Right cardiac atrium (tissue), 5 donors: ENCODE results near the gene ETHE1. TPM values are rescaled to one million over a fixed set of nuclear protein-coding genes. Genes with fewer than 3 reads are reported as not detected.

Experiments used
- ATAC-seq, 2 donors: fragments of 200-7000 bp; cut with Tn5 transposase; one replicate each; pipeline versions ENCODE4 v1.8.0 to v1.9.1; 2020; ENCODE audit warnings: moderate library complexity in 2 of 2, mild to moderate bottlenecking in 1 of 2
- DNase-seq, 3 donors: peaks; one replicate each; pipeline ENCODE4 v3.0.0-alpha.2; 2020
- H3K27ac ChIP-seq: one replicate; pipeline ENCODE4 v1.5.1; 2013; ENCODE audit warnings: mild to moderate bottlenecking, low read length, control low read depth, moderate library complexity
- H3K27me3 ChIP-seq: one replicate; pipeline ENCODE4 v1.6.1; 2013; ENCODE audit not compliant: control insufficient read depth, insufficient read depth
- H3K4me1 ChIP-seq: one replicate; pipeline ENCODE4 v1.6.1; 2013; ENCODE audit warnings: low read length; ENCODE audit not compliant: control insufficient read depth, insufficient read depth
- H3K4me3 ChIP-seq: one replicate; pipeline ENCODE4 v1.5.1; 2013; ENCODE audit warnings: low read length, control low read depth
- H3K9me3 ChIP-seq: one replicate; pipeline ENCODE4 v1.6.1; 2013; ENCODE audit warnings: low read length; ENCODE audit not compliant: control insufficient read depth
- WGBS: extraction: QIAGEN DNeasy Blood & Tissue Kit; methylation state at CpG from one replicate; pipeline ENCODE4 v1.1.7; 2013; 5-methylcytosine and 5-hydroxymethylcytosine counted together
- intact Hi-C, 4 donors: fragments of 100-400 bp; cut with DNase I; formaldehyde crosslinking; loops; one replicate each; pipeline versions ENCODE4 v1.11.0 to v1.14.0; 2022 to 2023
- long read RNA-seq, 4 donors: library from polyadenylated mRNA; unstranded; transcript quantifications; one replicate each; pipeline ENCODE4 v2.0.0, GENCODE V29; 2020 to 2021
- polyA plus RNA-seq: library from polyadenylated mRNA; stranded (reverse); fragments of 200-250 nt; gene quantifications from one replicate; pipeline ENCODE4 v1.2.3, GENCODE V29; 2013
- total RNA-seq, 4 donors: library from RNA; stranded (reverse); fragmentation: NEBNext Ultra II Directional; extraction: Animal tissue kit (Norgen Biotek cat#: 25700); gene quantifications; one replicate each; pipeline ENCODE4 v1.2.1, GENCODE V29; 2021
- donor health status: healthy with polysubstance abuse.
- donor health status: DM: no; HTN: yes; CAD: no.
- donor health status: DM: no; HTN: no; CAD: no.
- donor health status: DM: no; HTN: yes; CAD: no; lungs with severe emphysema.
- donor health status: DM: yes; HTN: yes; CAD: no.

The ETHE1 gene, protein sequence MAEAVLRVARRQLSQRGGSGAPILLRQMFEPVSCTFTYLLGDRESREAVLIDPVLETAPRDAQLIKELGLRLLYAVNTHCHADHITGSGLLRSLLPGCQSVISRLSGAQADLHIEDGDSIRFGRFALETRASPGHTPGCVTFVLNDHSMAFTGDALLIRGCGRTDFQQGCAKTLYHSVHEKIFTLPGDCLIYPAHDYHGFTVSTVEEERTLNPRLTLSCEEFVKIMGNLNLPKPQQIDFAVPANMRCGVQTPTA
- total RNA-seq (10 to 100 TPM; 12.6 to 18.2 (median 14.9) TPM), polyA plus RNA-seq (14.1 TPM)
- long read RNA-seq, donor 1, transcript ETHE1-201 (7 exons, 963 nt), result major isoform, 11 of 14 reads
- long read RNA-seq, donor 1, partial matches to known transcripts, result 0 of 14 reads
- long read RNA-seq, donor 1, other reads (novel, unspliced or antisense), result 2 of 14 reads
- long read RNA-seq, donor 2, transcript ETHE1-201 (7 exons, 963 nt), result major isoform, 6 of 6 reads
- long read RNA-seq, donor 2, partial matches to known transcripts, result 0 of 6 reads
- long read RNA-seq, donor 2, other reads (novel, unspliced or antisense), result 0 of 6 reads
- long read RNA-seq, donor 3, transcript ETHE1-201 (7 exons, 963 nt), result major isoform, 7 of 11 reads
- long read RNA-seq, donor 3, partial matches to known transcripts, result 0 of 11 reads
- long read RNA-seq, donor 3, other reads (novel, unspliced or antisense), result 3 of 11 reads
- long read RNA-seq, donor 4, transcript ETHE1-201 (7 exons, 963 nt), result major isoform, 7 of 8 reads
- long read RNA-seq, donor 4, partial matches to known transcripts, result 0 of 8 reads
- long read RNA-seq, donor 4, other reads (novel, unspliced or antisense), result 1 of 8 reads

DNA sequence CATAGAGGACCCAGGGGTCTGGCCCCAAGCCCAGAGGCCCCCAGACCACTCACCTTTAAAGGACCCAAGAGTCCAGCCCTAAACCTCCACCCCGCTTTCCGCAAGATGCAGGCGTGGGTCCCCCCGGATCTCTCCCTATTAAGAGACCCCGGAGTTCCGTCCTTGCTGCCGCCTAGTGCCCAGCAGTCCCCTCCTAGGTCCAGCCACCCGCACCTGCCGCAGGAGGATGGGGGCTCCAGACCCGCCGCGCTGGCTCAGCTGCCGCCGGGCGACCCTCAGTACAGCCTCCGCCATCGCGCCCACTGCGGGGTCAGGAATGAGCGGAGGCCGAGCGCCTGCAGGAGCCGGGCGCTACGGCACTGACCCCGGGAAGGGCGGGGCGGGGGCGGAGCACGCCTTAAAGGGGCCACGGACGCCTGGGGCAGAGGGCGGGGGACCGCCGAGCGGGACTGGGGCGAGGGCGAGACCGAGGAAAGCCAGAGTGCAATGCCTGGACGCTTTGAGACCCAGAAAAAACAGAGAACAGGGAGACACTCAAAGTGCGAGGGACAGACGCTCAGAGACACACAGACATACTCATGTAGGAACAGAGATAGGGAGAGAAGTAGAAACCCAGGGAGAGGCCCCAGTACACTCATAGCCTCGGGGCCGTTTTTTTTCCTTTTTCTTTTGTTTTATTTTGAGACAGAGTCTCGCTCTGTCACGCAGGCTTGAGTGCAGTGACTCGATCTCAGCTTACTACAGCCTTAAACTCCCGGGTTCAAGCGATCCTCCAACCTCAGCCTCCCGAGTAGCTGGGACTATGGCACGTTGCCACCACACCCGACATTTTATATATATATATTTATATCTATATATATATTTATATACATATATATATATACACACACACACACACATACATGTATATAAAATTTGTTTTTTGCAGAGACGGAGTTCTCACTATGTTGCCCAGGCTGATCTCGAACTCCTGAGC, at the start of gene ETHE1:
TSS of gene ETHE1 (minus strand) at position 318 of the 976 bp plus-strand sequence. CDS start at position 294, 24 bp downstream.
- DNase-seq (peak; percentile 83 to 95 (median 95)), ATAC-seq (peak; percentile 95 to 96)
- Histone ChIP-seq H3K9me3 (no peaks in the 10 kb centered on the region), H3K4me3 (peak within 1 kb of the TSS; percentile 99), H3K27ac (peak within 1 kb of the TSS; percentile 91), H3K4me1 (no peaks in the 10 kb centered on the region), H3K27me3 (no peaks in the 10 kb centered on the region)
- intact Hi-C loops, result no loop called here
- 4% methylated on average over 54 of the region's 54 CpGs for WGBS

- Histone ChIP-seq H3K4me1 (peaks cover 4% of the 10 kb centered on the region), H3K9me3 (no peaks in the 10 kb centered on the region), H3K4me3 (peak overlapping the region; percentile 8), H3K27me3 (no peaks in the 10 kb centered on the region), H3K27ac (no peak overlapping the region)
- DNase-seq, result peak in 2 of 3 donors; percentile 61 to 67
- intact Hi-C loops, result loop anchor here in 1 of 4 donors (2.0 kb wide), 1 partner anchor 21 kb away; the partner anchor contains the start of genes IRGQ and ZNF576
- WGBS, result 65% methylated on average over 37 of the region's 37 CpGs
- peak in 1 of 2 donors; percentile 1 for ATAC-seq
Observed at GRCh38 chr19:43575955-43576878, 49.2 kb upstream of the ETHE1 start.

GRCh38 chr19:43575156-43575950, 48.4 kb upstream of the ETHE1 start, which contains the start of the genes PINLYP and XRCC1:
PINLYP (plus strand) TSS chr19:43575801; CDS start chr19:43577192, 1,391 bp downstream.
XRCC1 (minus strand) TSS chr19:43575527; CDS start chr19:43575458, 69 bp downstream.
- intact Hi-C loops, result loop anchor here in 1 of 4 donors (2.0 kb wide), 1 partner anchor 21 kb away; the partner anchor contains the start of genes IRGQ and ZNF576
- Histone ChIP-seq H3K27me3 (no peaks in the 10 kb centered on the region), H3K27ac (peak within 1 kb of the TSS; percentile 59), H3K4me1 (peaks cover 1% of the 10 kb centered on the region), H3K9me3 (no peaks in the 10 kb centered on the region), H3K4me3 (peak within 1 kb of the TSS; percentile 78)
- WGBS, result under 1% methylated on average over 51 of the region's 51 CpGs
- DNase-seq, result peak; percentile 99
- peak; percentile 99 for ATAC-seq

- peak in 1 of 3 donors; percentile 52 for DNase-seq
- Histone ChIP-seq H3K27me3 (no peaks in the 10 kb centered on the region), H3K4me1 (peaks cover 1% of the 10 kb centered on the region), H3K4me3 (peak overlapping the region; percentile 78), H3K9me3 (no peaks in the 10 kb centered on the region), H3K27ac (no peak overlapping the region)
- ATAC-seq, result no peak
- intact Hi-C loops, result loop anchor here in 1 of 4 donors (2.0 kb wide), 1 partner anchor 22 kb away; the partner anchor contains the start of genes IRGQ and ZNF576
- 30% methylated on average over 12 of the region's 12 CpGs for WGBS
Observed at GRCh38 chr19:43574424-43575155, 47.6 kb upstream of the ETHE1 start.

DNA sequence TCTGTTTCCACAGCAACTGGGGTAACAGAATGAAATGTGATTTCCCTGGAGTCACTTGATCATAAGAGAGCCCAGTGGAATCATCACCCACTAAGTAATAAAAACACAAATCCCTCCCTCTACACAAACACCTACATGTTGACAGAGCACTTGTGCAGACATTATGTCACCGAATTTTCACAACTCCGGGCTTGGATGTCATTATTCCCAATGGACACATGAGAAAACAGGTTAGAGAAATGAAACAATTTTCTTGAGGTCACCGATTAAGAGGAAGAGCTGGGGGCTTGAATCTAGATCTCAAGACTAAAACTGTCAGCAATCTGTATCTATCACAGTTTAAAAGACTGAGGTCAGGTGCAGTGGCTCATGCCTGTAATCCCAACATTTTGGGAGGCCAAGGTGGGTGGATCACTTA, 45.2 kb upstream of the ETHE1 start:
- no peaks in the 10 kb centered on the region for H3K27me3 ChIP-seq
- no peak overlapping the region for H3K4me3 ChIP-seq
- 82% methylated on average over 3 of the region's 3 CpGs for WGBS
- DNase-seq (no peak), ATAC-seq (no peak)
- intact Hi-C loops, result no loop called here
- H3K27ac ChIP-seq, result no peak overlapping the region
- H3K9me3 ChIP-seq, result no peaks in the 10 kb centered on the region
- H3K4me1 ChIP-seq, result peaks cover 1% of the 10 kb centered on the region

DNA sequence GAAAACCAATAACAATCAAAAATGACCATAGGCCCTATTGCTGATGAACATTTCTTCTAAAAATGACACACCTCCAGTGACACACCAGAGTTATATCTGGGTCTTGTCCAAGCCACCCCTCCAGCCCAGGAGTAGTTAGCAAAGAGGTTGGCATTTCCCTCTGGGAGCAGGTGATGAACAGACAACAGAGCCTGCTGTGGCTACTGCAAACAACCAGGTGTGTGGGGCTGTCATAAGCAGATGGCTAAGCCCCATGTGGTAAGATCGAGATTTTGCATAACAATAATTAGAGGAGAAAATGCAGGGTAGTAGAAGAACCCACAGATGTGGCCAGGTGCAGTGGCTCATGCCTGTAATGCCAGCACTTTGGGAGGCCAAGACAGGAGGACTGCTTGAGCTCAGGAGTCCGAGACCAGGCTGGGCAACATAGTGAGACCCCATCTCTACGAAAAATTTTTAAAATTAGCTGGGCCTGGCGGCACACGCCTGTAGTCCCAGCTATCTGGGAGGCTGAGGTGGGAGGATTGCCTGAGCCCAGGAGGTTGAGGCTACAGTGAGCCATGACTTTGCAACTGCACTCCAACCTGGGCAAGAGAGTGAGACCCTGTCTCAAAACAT, 43.3 kb upstream of the ETHE1 start:
- Histone ChIP-seq H3K4me3 (no peak overlapping the region), H3K4me1 (peaks cover 1% of the 10 kb centered on the region), H3K27me3 (no peaks in the 10 kb centered on the region), H3K9me3 (no peaks in the 10 kb centered on the region), H3K27ac (no peak overlapping the region)
- intact Hi-C loops, result no loop called here
- WGBS, result 91% methylated on average over 5 of the region's 5 CpGs
- DNase-seq, result no peak
- no peak for ATAC-seq

DNA sequence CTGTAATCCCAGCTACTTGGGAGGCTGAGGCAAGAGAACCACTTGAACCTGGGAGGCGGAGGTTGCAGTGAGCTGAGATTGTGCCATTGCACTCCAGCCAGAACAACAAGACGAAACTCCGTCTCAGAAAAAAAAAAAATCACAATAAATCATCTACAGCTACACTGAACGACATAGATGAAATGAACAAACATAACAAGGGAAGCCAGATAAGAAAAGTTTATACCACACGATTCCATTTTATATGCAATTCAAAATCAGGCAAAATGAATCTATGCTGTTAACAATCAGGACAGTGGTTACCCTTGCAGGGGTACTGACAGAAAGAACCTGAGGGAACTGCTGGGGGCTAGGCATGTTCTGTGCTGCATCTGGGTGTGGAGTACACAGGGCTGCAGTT, 42.7 kb upstream of the ETHE1 start:
- ATAC-seq (no peak), DNase-seq (no peak)
- peaks cover 1% of the 10 kb centered on the region for H3K4me1 ChIP-seq
- no peaks in the 10 kb centered on the region for H3K9me3 ChIP-seq
- H3K27me3 ChIP-seq, result no peaks in the 10 kb centered on the region
- 93% methylated on average over 5 of the region's 5 CpGs for WGBS
- no peak overlapping the region for H3K27ac ChIP-seq
- intact Hi-C loops, result no loop called here
- no peak overlapping the region for H3K4me3 ChIP-seq

DNA sequence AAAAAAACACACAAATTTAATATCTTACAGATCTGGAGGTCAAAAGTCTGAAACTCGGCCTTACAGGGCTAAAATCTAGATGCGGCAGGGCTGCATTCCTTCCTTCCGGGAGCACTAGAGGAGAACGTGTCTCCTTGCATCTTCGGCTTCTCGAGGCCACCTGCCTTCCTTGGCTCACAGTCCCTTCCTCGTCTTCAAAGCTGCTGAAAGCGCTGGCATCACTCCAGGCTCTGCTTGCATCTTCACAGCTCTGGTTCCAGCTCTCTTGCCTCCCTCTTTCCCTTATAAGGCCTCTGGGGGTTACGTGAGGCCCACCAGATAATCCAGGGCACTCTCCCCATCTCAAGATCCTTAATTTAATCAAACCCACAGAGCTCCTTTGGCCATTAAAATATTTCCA, 37.8 kb upstream of the ETHE1 start:
- Histone ChIP-seq H3K9me3 (no peaks in the 10 kb centered on the region), H3K27ac (no peak overlapping the region), H3K4me1 (peaks cover 2% of the 10 kb centered on the region), H3K4me3 (no peak overlapping the region), H3K27me3 (no peaks in the 10 kb centered on the region)
- 70% methylated on average over 9 of the region's 9 CpGs for WGBS
- DNase-seq (no peak), ATAC-seq (no peak)
- intact Hi-C loops, result no loop called here
